ENCODE measurements around the gene NR5A2. TPM values are rescaled to one million over a fixed set of nuclear protein-coding genes. Genes with fewer than 3 reads are reported as not detected.
"Not testable (repeated sequence)": the region's sequence is repeated elsewhere in the genome, so short reads cannot be mapped to it uniquely, and the experiment has no call there.

The NR5A2 gene
- polyA plus RNA-seq, 3 donors = 2.1 to 20.8 (median 3.6) TPM

GRCh38 chr1:200176181-200176580 is 148.7 kb downstream of the NR5A2 start:
- no peak overlapping the region for H3K27ac ChIP-seq (ENCODE audit: low read depth, low read length)
- WGBS, 3 donors = 52 to 89% (median 78%) methylated on average over 7 of the region's 7 CpGs

GRCh38 chr1:200176798-200177197 is 149.3 kb downstream of the NR5A2 start:
- 37 to 85% (median 78%) methylated on average over 8 of the region's 8 CpGs for WGBS, 3 donors
- H3K27ac ChIP-seq (ENCODE audit: low read depth, low read length) = no peak overlapping the region

GRCh38 chr1:200178340-200178739 is 150.8 kb downstream of the NR5A2 start:
- WGBS, 3 donors = 65 to 69% (median 69%) methylated on average over 2 of the region's 2 CpGs
- H3K27ac ChIP-seq (ENCODE audit: low read depth, low read length) = no peak overlapping the region

GRCh38 chr1:200179126-200179780 is 151.7 kb downstream of the NR5A2 start:
- WGBS, 3 donors = 28 to 60% (median 49%) methylated on average over 8 of the region's 8 CpGs
- no peak overlapping the region for H3K27ac ChIP-seq (ENCODE audit: low read depth, low read length)

- 68 to 84% (median 75%) methylated on average over 4 of the region's 4 CpGs for WGBS, 3 donors
- no peak overlapping the region for H3K27ac ChIP-seq (ENCODE audit: low read depth, low read length)
These were observed 152.3 kb downstream of the NR5A2 start for GRCh38 chr1:200179781-200180160.

GRCh38 chr1:200180821-200181220 is 153.3 kb downstream of the NR5A2 start:
- H3K27ac ChIP-seq (ENCODE audit: low read depth, low read length) = no peak overlapping the region
- WGBS, 3 donors = 21 to 72% (median 62%) methylated on average over 4 of the region's 4 CpGs

- 81 to 97% (median 91%) methylated on average over 3 of the region's 3 CpGs for WGBS, 3 donors
- no peak overlapping the region for H3K27ac ChIP-seq (ENCODE audit: low read depth, low read length)
These were observed 154.4 kb downstream of the NR5A2 start for GRCh38 chr1:200181861-200182260.

GRCh38 chr1:200182701-200183100 is 155.2 kb downstream of the NR5A2 start:
- WGBS, 3 donors = 80 to 90% (median 89%) methylated on average over 7 of the region's 7 CpGs
- no peak overlapping the region for H3K27ac ChIP-seq (ENCODE audit: low read depth, low read length)

GRCh38 chr1:200183637-200184036 is 156.1 kb downstream of the NR5A2 start:
- no peak overlapping the region for H3K27ac ChIP-seq (ENCODE audit: low read depth, low read length)
- WGBS, 3 donors = 53 to 68% (median 58%) methylated on average over 2 of the region's 2 CpGs

- 24 to 27% (median 25%) methylated on average over 4 of the region's 4 CpGs for WGBS, 3 donors
- no peak overlapping the region for H3K27ac ChIP-seq (ENCODE audit: low read depth, low read length)
These were observed 156.7 kb downstream of the NR5A2 start for GRCh38 chr1:200184196-200184595.

GRCh38 chr1:200185191-200185590 is 157.7 kb downstream of the NR5A2 start:
- 85 to 88% (median 86%) methylated on average over 8 of the region's 8 CpGs for WGBS, 3 donors
- H3K27ac ChIP-seq (ENCODE audit: low read depth, low read length) = not testable (repeated sequence)

GRCh38 chr1:200187332-200187731 is 159.8 kb downstream of the NR5A2 start:
- WGBS, 3 donors = 89 to 97% (median 92%) methylated on average over 2 of the region's 2 CpGs
- not testable (repeated sequence) for H3K27ac ChIP-seq (ENCODE audit: low read depth, low read length)

GRCh38 chr1:200191993-200192392 is 164.5 kb downstream of the NR5A2 start:
- no peak overlapping the region for H3K27ac ChIP-seq (ENCODE audit: low read depth, low read length)
- WGBS, 3 donors = 69 to 82% (median 75%) methylated on average over 3 of the region's 3 CpGs

- WGBS, 3 donors = 85 to 93% (median 91%) methylated on average over 8 of the region's 8 CpGs
- no peak overlapping the region for H3K27ac ChIP-seq (ENCODE audit: low read depth, low read length)
These were observed 167.0 kb downstream of the NR5A2 start for GRCh38 chr1:200194477-200194876.

- WGBS, 3 donors = 26 to 44% (median 43%) methylated on average over 3 of the region's 3 CpGs
These were observed 170.7 kb downstream of the NR5A2 start for GRCh38 chr1:200198236-200198635.

GRCh38 chr1:200205216-200205995 is 177.9 kb downstream of the NR5A2 start:
- 58 to 95% (median 94%) methylated on average over 5 of the region's 5 CpGs for WGBS, 3 donors
- H3K27ac ChIP-seq (ENCODE audit: low read depth, low read length) = no peak overlapping the region

More at GRCh38 chr1:200198236-200198635, 170.7 kb downstream of the NR5A2 start:
- no peak overlapping the region for H3K27ac ChIP-seq (ENCODE audit: low read depth, low read length)

GRCh38 chr1:200206340-200206739 is 178.8 kb downstream of the NR5A2 start:
- 85 to 90% (median 87%) methylated on average over 3 of the region's 3 CpGs for WGBS, 3 donors
- no peak overlapping the region for H3K27ac ChIP-seq (ENCODE audit: low read depth, low read length)

GRCh38 chr1:200206761-200207160 is 179.3 kb downstream of the NR5A2 start:
- 71 to 80% (median 74%) methylated on average over 1 of the region's 1 CpG for WGBS, 3 donors
- no peak overlapping the region for H3K27ac ChIP-seq (ENCODE audit: low read depth, low read length)

- no peak overlapping the region for H3K27ac ChIP-seq (ENCODE audit: low read depth, low read length)
- 76 to 80% (median 77%) methylated on average over 6 of the region's 6 CpGs for WGBS, 3 donors
These were observed 180.2 kb downstream of the NR5A2 start for GRCh38 chr1:200207711-200208126.

- WGBS, 3 donors = 80 to 89% (median 88%) methylated on average over 7 of the region's 7 CpGs
- no peak overlapping the region for H3K27ac ChIP-seq (ENCODE audit: low read depth, low read length)
These were observed 183.6 kb downstream of the NR5A2 start for GRCh38 chr1:200211157-200211556.

Measured in adipose tissue (tissue), 3 donors.